ENCODE measurements around the gene ADK.

GRCh38 chr10:74437822-74438221 is 286.8 kb downstream of the ADK start:
- TF ChIP-seq, protein P1, sequence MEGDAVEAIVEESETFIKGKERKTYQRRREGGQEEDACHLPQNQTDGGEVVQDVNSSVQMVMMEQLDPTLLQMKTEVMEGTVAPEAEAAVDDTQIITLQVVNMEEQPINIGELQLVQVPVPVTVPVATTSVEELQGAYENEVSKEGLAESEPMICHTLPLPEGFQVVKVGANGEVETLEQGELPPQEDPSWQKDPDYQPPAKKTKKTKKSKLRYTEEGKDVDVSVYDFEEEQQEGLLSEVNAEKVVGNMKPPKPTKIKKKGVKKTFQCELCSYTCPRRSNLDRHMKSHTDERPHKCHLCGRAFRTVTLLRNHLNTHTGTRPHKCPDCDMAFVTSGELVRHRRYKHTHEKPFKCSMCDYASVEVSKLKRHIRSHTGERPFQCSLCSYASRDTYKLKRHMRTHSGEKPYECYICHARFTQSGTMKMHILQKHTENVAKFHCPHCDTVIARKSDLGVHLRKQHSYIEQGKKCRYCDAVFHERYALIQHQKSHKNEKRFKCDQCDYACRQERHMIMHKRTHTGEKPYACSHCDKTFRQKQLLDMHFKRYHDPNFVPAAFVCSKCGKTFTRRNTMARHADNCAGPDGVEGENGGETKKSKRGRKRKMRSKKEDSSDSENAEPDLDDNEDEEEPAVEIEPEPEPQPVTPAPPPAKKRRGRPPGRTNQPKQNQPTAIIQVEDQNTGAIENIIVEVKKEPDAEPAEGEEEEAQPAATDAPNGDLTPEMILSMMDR (optimal IDR thresholded peaks at IDR 0.05 in 1 of 3, IDR thresholded peaks at IDR 0.05 in 1 of 3, conservative IDR thresholded peaks at IDR 0.05 in 1 of 3; ENCODE audit: extremely low read depth in 1 of 3, insufficient read depth in 2 of 3, low read length in 3 of 3): no peak
- no peak for TF ChIP-seq EZH2 (IDR thresholded peaks at IDR 0.05; ENCODE audit: low read length)
